GM21367 (cell line): ENCODE results near the gene HPGDS.

Experiments
- ATAC-seq: cut with Tn5 transposase; IDR thresholded peaks from one replicate; pipeline ENCODE4 v1.9.1; 2021; ENCODE audit not compliant: unreplicated experiment

Gene HPGDS

DNA sequence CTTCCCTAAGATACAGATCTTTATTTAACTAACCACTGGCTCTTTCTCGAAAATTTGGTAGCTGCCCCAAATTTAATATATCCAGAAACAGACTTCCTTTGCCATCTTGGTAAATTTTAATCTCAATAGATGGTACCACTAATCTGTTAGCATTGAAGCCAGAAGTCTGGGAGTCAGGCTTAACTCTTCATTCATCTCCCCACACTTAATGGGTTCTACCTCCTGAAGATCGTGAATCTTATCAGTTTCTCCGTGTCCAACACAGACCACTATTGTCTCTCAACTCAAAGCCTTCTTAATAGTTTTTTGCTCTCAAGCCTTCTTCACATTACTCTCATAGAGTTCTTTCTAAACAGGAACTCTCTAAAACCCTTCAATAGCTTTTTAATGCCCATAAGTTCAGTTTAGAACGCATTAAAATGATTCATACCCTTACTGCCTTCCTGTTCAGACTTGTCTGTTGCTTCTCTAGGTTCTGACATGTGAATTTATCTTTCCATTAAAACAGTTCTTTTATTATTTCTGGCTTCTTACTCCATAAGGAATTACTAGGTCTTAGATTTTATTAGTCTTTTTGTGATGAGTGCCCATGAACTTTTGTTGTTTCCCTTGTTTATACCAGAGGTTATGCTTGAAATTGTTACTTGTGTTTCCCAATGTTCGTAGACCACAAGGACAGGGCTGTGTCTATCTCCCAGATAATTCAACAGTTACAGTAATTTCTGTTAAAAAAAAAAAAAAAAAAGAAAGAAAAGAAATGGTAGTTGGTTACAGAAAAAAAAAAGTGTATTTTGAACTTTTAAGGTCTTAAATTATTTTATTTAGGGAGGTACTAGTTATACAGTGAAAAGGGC, 80.2 kb downstream of the HPGDS start:
- ATAC-seq: no peak

DNA sequence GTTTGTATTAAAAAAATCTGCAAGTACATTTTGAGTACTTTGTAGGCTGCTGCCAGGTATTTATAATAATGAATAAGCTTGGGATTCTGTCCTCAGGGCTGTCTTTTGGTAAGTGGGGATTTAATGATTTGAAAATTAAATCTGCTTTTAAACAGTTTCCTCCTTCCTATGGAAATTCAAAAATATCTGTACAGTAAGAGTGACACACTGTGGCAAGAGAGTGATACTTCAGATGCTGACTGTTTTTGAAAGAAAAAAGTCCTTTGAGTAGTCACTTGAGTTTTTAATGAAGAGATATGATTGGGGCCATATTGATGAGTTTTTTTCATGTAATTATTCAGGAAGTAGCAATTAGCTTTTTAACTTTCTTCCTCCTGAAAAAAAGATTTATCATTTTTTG, 85.8 kb downstream of the HPGDS start:
- ATAC-seq: no peak

DNA sequence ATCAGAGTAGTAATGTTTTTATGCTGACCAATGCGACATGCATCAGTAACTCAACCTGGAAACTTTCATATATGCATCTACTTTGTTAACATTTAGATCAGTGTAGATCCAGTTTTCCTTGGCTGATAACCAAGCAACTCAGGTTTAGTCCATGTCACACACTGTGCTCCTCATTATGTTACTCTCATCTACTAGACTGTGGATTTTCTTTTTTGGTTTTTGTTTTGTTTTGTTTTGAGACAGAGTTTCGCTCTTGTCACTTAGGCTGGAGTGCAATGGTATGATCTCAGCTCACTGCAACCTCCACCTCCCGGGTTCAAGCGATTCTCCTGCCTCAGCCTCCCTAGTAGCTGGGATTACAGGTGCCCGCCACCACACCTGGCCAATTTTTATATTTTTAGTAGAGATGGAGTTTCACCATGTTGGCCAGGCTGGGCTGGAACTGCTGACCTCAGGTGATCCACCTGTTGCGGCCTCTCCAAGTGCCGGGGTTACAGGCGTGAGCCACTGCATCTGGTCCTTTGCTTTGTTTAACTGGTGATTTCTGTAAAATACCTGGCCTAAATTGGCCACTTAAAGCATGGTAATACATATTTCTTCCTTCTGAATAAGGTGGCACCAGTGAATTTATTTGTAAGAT, 86.4 kb downstream of the HPGDS start:
- no peak for ATAC-seq

- no peak for ATAC-seq
These were observed 89.6 kb downstream of the HPGDS start for GRCh38 chr4:94253036-94253435.

DNA sequence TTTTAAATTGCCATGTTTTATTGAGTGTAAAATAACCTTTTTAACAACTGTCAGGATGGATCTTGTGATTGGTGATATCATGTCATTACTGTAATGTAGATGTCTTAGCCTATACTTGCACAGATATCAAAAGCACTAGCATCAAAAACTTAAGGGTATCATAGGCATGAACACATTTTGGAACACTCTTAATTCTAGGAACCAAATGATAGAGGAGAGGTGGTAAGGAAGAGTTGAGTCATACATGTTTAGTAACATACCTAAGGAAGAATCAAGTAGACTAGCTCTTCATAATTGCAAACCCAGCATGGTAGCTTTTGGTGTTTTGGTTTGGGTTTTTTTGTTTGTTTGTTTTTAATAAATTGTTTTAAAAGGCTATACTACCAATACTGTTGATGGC, 91.5 kb downstream of the HPGDS start:
- ATAC-seq: no peak
